COLO668 (cell line): ENCODE measurements around the gene PTGER1.
A peak's percentile ranks its signal among the peaks of the same experiment; 100 is the strongest.
"Not testable (repeated sequence)": the region's sequence is repeated elsewhere in the genome, so short reads cannot be mapped to it uniquely, and the experiment has no call there.

Source experiments
- DNase-seq: peaks from one replicate; lab custom pipeline; 2025; ENCODE audit not compliant: unreplicated experiment; lab: John Stamatoyannopoulos, UW

Gene PTGER1

DNA sequence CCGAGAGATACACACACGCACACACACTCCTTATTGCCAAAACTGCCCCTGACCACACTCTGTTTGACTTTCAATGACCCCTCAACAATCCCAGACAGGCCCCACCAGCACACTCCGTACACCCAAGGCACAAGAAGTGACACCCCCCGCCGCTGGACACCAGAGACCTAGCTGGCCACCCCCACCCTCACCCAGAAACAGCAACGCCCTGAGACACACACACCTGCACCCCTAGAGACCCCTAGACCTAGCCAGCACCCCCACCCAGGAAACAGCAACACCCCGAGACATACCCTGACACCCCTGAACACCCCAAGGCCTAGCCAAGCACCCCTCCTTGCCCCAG, 1.1 kb upstream of the PTGER1 start:
- no peak for DNase-seq

DNA sequence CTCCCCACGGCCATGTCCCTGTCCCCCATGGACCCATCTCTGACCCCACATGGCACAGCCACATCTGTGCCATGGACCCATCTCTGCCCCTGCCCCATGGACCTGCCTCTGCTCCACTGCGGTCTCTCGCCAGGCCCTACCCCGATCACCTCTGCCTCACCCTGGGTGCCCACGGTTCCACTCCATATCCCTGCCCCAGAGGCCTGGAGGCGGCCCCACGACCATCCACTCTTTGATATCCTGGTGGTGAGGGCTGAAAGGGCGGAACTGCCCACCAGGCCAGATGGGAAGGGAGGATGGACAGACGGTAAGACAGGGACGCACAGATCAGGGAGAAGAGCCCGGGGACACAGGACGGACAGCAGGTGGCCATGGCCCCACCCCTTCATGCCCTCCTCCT, 327 bp downstream of the PTGER1 start:
- no peak for DNase-seq

DNA sequence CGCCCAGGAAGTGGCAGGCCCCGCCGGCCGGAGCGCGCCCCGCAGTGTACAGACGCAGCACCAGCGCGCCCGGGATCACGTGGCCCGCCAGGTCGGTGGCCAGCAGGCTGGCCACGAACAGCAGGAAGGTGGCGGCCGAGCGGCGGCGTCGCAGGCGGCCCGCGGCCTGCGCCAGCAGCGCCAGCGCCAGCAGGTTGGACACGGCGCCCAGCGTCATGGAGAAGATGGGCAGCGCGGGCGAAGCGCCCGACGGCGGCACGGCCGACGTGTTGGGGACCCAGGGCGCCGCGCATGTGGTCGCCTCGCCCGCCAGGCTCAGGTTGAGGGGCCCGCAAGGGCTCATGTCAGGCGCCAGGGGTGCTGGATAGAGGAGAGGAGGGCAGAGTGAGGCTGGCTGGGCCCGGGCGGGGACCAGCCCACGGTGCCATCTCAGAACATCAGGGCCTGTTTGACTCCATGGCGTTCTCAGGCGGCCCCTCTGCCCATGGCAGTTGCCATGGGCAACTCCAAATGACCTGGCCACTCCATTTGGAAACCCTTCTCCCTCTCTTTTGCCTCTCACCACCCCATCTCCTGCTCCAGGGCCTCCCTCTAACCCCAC, 1.1 kb downstream of the PTGER1 start:
- peak; percentile 63 for DNase-seq

DNA sequence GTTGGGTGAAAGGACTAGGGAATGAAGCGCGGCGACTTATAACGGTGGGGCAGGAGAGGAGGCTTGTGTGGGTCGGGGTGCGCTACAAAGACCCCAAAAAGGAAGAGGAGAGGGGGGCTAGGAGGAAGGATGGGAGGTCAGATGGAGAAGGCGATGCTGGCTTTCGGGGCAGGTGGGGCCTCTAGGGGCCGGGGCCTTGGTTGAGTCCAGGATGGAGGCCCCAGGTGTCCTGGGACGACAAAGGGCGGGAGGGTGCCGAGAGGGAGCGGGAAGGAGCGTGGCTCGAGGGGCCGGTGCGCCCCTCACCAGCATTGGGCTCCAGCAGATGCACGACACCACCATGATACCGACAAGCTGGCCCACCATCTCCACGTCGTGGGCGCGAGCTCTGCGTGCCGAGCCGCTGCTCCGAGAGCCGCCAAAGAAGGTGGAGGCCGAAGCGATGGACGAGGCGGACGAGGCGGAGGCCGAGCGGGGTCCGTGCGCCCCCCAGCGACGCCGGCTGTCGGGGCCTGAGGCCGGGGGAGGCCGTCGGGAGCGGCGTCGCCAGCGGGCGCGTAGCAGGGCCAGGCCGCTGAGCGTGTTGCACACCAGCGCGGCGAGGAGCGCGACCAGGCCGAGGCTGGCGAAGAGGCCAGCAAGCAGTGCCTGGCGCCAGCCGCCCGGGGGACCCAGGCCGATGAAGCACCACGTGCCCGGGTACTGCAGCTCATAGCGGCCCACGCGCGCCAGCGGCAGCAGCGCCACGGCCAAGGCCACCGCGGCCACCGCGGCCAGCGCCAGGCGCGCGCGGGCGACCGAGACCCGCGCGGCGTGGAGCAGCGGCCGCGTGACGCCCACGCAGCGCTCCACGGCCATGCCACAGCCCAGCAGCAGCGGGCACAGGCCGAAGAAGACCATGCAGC, 1.8 kb downstream of the PTGER1 start:
- peak; percentile 51 for DNase-seq

GRCh38 chr19:14472202-14472938, 2.8 kb downstream of the PTGER1 start:
- DNase-seq, result peak; percentile 72

DNA sequence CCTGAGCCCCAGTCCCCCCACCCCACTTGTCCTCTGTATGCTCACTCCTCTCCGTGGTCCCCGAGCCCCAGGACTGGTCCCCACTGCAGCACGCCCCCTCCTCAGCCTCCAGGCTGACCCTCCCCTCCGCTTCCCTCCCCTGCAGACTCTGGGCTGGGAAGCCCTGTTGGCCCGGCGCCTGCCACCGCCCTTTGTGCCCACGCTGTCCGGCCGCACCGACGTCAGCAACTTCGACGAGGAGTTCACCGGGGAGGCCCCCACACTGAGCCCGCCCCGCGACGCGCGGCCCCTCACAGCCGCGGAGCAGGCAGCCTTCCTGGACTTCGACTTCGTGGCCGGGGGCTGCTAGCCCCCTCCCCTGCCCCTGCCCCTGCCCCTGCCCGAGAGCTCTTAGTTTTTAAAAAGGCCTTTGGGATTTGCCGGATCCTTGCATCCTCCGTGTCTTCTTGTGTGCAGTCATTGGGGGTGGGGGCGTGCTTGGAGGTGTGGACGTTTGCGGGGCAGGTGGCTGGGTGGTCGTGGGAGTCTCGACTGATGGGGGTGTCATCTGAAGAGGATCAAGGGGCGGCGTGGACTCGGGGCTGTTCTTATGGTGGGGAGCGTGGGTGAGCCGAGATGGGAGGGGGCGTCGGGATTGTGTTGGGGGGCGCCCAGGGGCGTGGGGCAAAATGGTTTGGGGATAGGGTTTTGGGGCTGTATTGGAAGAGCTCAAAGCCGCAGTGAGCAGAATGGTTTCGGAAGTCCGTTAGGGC, 3.5 kb downstream of the PTGER1 start:
- no peak for DNase-seq

DNA sequence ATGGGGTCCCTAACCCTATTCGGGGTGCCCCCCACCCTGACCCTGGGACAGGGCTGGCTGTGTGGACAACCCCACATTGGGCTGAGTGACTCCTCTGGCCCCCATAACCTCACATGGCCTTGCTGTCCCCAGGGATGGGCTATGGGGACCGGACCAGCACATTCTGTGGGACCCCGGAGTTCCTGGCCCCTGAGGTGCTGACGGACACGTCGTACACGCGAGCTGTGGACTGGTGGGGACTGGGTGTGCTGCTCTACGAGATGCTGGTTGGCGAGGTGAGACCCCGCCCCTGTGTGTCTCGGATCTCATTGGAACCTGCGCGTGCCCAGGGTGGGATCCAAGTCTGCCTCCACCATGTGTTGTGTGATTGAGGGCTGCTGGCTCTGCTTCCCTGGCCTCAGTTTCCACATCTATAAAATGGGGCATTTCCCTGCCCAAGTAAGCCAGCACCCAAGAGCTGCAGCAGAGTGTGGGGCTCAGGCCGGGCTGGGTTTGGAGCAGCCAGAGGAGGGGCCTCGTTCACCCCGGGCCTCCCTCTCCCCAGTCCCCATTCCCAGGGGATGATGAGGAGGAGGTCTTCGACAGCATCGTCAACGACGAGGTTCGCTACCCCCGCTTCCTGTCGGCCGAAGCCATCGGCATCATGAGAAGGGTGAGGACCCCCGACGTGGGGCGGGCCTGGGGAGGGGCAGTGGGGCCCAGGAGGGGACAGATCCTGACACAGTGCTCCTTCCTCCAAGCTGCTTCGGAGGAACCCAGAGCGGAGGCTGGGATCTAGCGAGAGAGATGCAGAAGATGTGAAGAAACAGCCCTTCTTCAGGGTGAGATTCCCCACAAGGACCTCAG, 4.9 kb downstream of the PTGER1 start:
- no peak for DNase-seq

- no peak for DNase-seq
These were observed 7.3 kb downstream of the PTGER1 start for GRCh38 chr19:14467816-14468215.

DNA sequence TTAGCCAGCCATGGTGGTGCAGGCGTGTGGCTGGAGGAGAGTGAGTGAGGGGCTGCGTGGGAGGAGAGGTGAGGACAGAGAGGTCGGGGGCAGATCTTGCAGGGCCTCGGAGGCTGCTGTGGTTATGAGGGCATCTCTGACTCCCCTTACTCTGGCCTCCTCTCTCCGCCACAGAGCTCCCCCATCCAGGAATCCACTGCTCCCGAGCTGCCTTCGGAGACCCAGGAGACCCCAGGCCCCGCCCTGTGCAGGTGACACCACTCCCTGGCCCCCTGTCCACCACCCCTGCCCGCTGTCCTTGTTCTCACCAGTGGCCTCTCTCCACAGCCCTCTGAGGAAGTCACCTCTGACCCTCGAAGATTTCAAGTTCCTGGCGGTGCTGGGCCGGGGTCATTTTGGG, 7.8 kb downstream of the PTGER1 start:
- DNase-seq, result no peak

DNA sequence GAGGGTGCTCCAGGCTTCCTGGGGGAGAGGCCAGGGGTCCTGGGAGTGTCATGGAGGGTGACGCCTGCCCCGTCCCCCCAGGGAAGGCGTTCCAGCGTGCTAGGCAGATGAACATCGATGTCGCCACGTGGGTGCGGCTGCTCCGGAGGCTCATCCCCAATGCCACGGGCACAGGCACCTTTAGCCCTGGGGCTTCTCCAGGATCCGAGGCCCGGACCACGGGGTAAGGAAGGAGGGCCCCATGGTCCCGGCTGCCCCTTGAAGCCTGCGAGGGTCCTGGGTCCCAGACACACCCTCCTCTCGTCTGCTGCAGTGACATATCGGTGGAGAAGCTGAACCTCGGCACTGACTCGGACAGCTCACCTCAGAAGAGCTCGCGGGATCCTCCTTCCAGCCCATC, 11.4 kb downstream of the PTGER1 start:
- no peak for DNase-seq

DNA sequence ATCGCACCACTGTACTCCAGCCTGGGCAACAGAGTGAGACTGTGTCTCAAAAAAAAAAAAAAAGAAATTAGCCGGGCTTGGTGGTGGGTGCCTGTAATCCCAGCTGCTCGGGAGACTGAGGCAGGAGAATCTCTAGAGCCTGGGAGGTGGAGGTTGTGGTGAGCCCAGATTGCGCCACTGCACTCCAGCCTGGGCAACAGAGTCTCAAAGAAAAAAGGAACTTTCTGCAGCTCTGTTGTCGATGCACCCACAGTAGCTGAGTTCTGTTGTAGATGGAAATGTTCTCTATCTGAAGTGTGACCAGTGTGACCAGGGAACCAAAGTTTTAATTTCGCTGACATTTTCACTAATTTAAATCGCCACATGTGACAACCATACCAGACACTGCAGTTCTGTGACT, 12.8 kb downstream of the PTGER1 start:
- DNase-seq, result not testable (repeated sequence)

GRCh38 chr19:14460935-14461334, 14.2 kb downstream of the PTGER1 start:
- no peak for DNase-seq

DNA sequence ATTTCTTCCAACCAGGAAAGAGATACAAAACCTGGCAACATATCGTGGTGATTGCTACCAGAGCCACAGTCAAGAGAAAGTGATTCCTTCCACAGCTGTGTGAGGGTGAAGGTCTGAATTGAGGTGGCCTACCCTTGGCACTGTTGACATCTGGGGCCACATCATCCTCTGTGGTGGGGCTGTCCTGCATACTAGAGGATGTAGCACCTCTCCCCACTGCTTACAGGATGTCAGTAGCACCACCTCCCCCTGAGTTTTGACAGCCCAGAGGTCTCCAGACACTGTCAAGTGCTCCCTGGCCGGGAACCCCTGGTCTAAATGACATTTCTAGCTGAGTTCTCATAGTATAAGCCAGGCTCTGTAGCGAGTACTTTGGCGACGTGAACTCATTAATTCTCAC, 15.5 kb downstream of the PTGER1 start:
- no peak for DNase-seq

DNA sequence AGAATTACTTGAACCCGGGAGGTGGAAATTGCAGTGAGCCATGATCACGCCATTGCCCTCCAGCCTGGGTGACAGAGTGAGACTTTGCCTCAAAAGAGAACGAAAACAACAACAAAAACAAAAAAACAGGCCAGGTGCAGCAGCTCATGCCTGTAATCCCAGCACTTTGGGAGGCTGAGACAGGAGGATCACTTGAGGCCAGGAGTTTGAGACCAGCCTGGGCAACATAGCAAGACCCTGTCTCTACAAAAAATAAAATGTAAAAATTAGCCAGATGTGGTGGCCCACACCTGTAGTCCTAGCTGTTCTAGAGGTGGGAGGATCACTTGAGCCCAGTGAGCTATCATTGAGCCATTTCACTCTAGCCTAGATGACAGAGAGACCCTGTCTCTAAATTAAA, 22.9 kb downstream of the PTGER1 start:
- DNase-seq, result not testable (repeated sequence)

- no peak for DNase-seq
These were observed 24.3 kb downstream of the PTGER1 start for GRCh38 chr19:14450876-14451275.

DNA sequence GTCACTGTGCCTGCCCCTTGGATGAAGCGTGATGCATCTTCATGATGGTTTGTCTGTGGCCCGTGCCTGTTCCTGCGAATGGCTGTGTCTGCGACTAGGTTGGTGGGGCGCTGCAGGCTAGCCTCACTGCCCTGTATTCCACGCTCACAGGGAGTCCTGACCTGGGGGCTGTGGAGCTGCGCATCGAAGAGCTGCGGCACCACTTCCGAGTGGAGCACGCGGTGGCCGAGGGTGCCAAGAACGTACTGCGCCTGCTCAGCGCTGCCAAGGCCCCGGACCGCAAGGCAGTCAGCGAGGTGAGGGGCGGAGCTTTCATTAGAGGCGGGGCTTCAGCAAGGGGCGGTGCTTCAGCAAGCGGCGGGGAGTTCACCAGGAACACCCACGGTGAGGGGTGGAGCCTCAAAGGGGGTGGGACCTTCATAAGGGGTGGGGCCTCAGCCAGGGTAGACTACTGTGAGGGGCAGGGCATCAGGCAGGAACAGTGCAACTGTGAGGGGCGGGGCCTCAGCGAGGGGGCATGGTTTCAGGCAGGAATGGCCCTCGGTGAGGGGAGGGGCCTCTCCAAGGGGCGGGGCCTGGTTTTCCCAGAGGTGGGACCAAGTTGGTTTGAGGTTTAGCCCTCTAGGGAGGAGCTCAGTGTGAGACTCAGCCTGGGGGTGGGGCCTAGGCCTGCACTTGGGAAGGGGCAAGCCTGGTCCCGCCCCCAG, 24.8 kb downstream of the PTGER1 start:
- DNase-seq, result peak; percentile 54

DNA sequence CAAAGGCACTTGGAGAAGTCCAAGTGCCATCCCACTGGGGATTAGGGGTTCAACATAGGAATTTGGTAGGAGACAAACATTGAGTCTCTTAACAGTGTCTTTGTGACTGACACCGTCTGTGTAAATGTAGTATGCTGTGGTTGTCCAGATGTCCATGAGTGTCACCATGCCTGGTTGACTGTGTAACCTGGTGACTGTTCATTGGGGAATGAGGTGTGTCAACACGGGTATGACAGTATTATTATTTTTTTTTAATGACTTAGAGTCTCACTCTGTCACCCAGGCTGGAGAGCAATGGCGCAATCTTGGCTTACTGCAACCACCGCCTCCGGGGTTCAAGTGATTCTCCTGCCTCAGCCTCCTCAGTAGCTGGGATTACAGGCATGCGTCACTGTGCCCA, 25.8 kb downstream of the PTGER1 start:
- DNase-seq, result no peak

DNA sequence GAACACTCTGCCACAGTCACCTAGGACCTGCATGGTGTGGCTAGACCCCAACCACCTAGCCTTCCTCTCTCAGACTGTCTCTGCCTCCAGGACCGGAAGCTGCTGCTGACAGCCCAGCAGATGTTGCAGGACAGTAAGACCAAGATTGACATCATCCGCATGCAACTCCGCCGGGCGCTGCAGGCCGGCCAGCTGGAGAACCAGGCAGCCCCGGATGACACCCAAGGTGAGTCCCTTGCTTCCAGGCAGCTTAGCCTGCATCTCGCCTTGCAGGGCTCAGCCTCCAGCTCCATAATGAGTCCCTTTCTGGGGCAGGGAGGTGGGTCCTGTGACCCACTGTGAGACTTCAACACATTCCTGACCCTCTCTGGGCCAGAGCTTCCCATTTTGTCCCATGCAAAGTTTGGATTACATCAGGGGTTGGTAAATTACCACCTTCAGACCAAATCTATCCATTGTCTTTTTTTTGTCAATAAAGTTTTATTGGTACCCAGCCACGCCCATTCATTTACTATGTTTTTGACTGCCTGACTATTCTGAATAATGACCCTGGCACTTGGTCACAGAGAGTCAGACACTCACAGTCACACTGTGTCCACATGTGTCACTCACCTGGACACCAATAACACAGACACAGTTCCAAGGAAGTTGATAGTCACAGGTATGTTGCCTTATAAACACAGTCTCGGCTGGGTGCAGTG, 28.7 kb downstream of the PTGER1 start:
- no peak for DNase-seq

GRCh38 chr19:14443632-14444216, 31.4 kb downstream of the PTGER1 start:
- no peak for DNase-seq
